ENCODE results near the gene PIGU. TPM values are rescaled to one million over a fixed set of nuclear protein-coding genes. Genes with fewer than 3 reads are reported as not detected.

PIGU gene
- total RNA-seq, 2 donors from 2014 or later = 20.1 to 20.6 TPM

DNA sequence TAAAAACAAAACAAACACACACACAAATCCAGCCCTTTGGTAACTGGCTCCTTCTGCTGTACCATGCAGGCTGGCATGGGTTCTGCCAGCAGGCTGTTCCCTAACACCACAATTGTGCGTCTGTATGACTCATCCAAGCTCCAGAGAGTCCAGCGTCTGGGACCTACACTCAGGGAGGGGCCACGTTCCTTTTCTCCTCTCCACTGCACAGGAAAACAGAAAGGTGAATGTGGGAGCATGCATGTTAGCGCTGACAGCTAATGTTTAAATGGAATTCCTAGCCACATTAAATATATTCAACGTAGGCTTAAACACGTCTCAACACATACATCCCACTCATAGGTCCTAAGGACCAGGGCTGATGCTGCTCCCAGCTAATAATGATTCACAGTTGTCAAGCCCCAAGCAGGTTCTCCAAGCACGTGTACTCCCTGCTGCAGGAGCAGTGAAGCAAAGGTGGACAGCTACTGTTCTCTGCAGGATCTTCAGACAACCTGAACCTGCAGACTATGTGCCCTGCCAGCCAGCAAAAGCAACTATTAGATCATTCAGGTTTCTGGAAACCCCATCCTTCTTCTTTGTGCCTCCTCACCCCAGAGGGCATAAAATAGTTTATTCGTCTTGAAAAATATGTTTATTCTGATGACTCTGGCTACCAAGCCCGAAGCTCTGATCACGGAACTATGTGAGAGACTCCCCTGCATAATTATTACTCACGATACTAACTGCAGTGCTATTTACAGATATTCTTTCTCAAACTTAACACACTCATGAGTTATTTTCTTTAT, 97.5 kb downstream of the PIGU start:
- H3K4me1 Mint-ChIP-seq (ENCODE audit: low read depth in 2 of 2) = peaks cover 11 to 15% of the 10 kb centered on the region in 2 donors
- no peaks in the 10 kb centered on the region for H3K36me3 Mint-ChIP-seq
- ATAC-seq (no peak), DNase-seq (ENCODE audit: low spot score) (no peak)
- H3K4me3 Mint-ChIP-seq = no peak overlapping the region
- H3K9me3 Mint-ChIP-seq = no peaks in the 10 kb centered on the region
- H3K27ac Mint-ChIP-seq = peak overlapping the region; percentile 14 to 50
- no peaks in the 10 kb centered on the region for H3K27me3 Mint-ChIP-seq

DNA sequence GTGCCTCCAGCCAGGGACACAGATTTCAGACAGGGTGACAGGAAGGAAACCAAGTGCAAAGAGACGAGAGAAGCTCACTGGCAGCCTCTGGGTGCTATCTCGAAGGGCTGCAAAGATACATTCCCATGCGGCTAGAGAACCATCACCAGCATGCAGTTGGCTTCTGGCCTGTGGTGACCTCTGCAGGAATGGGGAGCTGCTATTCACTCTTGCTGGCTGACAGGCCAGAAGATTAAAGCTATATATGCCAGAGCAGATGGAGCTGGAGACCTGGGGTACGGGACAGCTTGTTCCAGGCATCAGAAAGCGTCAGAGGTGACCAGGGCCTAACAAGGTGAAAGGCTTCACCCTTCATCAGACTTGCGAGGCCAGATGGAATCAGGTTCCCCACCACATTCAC, 98.4 kb downstream of the PIGU start:
- Mint-ChIP-seq H3K9me3 (no peaks in the 10 kb centered on the region), H3K27ac (no peak overlapping the region), H3K27me3 (no peaks in the 10 kb centered on the region), H3K4me3 (no peak overlapping the region), H3K4me1 (ENCODE audit: low read depth in 2 of 2) (peaks cover 11 to 15% of the 10 kb centered on the region in 2 donors), H3K36me3 (no peaks in the 10 kb centered on the region)
- DNase-seq (ENCODE audit: low spot score) = no peak
- no peak for ATAC-seq

DNA sequence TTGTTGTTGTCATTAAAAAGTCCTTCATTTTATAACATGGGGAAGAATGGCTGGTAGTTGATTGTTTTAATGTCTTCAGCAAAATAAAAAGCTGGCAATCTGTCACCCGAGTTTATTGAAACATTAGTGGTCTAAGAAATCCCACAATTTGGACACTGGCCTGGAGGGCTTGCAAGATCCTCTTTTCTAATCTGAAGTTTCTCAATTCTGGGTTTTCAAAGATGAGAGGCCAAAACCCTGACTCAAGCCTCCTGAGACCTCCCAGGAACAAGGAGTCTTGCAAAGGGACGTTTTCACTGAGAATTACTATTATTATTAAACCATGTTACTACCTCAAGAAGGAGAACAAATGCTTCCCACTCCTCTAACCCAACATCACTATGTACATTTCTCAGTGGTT, 98.9 kb downstream of the PIGU start:
- ATAC-seq (no peak), DNase-seq (ENCODE audit: low spot score) (no peak)
- Mint-ChIP-seq H3K4me3 (no peak overlapping the region), H3K27ac (no peak overlapping the region), H3K27me3 (no peaks in the 10 kb centered on the region), H3K4me1 (ENCODE audit: low read depth in 2 of 2) (peaks cover 11 to 15% of the 10 kb centered on the region in 2 donors), H3K36me3 (no peaks in the 10 kb centered on the region), H3K9me3 (no peaks in the 10 kb centered on the region)

DNA sequence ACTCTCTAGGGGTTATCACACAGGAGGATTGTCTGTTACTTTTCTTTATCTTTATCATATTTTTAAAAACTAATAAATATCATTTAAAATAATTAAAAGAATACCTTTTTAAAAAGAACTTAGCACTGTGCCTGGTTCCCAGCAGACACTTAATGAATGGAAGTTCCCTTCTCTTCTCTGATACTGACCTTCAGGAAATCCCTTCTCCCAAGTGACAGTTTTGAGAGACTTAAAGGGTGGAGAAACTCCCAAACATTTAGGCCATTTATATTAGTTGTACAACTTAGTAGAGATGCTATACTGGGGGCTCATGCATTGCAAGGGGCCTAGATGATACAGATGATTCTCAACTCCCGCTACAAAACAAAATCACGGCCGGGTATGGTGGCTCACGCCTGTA, 99.8 kb downstream of the PIGU start:
- Mint-ChIP-seq H3K9me3 (no peaks in the 10 kb centered on the region), H3K27me3 (no peaks in the 10 kb centered on the region), H3K4me3 (no peak overlapping the region), H3K27ac (no peak overlapping the region), H3K4me1 (ENCODE audit: low read depth in 2 of 2) (peaks cover 11 to 15% of the 10 kb centered on the region in 2 donors), H3K36me3 (no peaks in the 10 kb centered on the region)
- no peak for DNase-seq (ENCODE audit: low spot score)
- no peak for ATAC-seq

DNA sequence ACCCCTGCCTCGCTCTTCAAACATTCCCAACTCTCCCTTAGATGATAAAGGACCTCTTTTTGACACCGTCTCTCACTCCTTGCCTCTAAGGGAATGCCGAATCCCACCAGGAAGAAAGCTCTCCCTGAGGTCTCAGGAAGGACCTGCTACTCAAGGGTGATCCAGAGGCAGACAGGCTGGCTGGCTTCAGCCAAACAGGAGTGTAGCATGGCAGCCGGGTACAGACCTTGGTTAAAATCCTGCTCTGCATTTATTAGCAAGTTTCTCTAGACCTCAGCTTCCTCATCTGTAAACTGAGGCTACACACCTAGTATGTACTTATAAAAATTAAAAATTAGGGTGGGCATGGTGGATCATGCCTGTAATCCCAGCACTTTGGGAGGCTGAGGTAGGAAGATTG, 101.1 kb downstream of the PIGU start:
- peaks cover 5% of the 10 kb centered on the region for H3K36me3 Mint-ChIP-seq
- H3K4me3 Mint-ChIP-seq = no peak overlapping the region
- H3K27ac Mint-ChIP-seq = no peak overlapping the region
- H3K9me3 Mint-ChIP-seq = no peaks in the 10 kb centered on the region
- ATAC-seq (no peak), DNase-seq (ENCODE audit: low spot score) (no peak)
- peaks cover 15 to 18% of the 10 kb centered on the region in 2 donors for H3K4me1 Mint-ChIP-seq (ENCODE audit: low read depth in 2 of 2)
- H3K27me3 Mint-ChIP-seq = no peaks in the 10 kb centered on the region

DNA sequence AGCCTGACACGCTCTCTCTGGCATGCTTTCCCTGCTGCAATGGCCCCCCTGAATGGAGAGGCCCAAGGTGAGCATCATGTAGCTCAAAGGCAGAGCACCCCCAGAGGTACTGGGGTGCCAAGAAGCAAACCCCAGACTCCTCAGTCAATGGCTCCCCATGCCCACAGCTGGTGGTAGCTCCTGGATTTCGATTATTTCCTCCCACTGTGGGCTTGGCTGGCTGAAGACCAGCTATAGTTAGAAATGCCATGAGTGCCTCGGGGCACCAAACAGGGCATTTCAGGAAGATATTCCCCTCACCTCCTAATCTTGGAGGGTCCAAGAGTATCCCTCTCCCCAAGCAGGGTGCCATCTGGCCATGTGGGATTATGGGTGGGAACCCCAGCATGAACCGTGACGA, 101.6 kb downstream of the PIGU start:
- Mint-ChIP-seq H3K9me3 (no peaks in the 10 kb centered on the region), H3K27ac (no peak overlapping the region), H3K4me1 (ENCODE audit: low read depth in 2 of 2) (peaks cover 12 to 15% of the 10 kb centered on the region in 2 donors), H3K36me3 (peaks cover 5% of the 10 kb centered on the region), H3K4me3 (no peak overlapping the region), H3K27me3 (no peaks in the 10 kb centered on the region)
- ATAC-seq (no peak), DNase-seq (ENCODE audit: low spot score) (no peak)

DNA sequence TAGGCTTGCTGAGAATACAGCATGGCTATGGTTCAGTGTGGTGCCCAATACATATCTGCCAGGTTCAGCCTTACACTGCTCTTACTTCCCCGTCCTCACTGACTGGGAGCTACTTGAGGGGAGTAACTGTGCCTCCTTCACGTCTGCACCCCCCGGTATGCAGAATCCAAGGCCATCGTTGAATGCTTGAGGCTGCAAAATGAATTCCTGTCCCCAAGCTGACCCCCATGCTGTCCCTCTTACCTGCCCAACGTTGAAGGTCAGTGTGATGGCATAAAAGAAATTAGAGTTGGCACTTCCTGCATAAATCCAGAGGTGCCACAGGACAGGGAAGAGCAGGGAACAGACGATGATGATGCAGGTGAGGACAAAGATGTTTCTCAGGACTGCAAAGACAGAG, 102.0 kb downstream of the PIGU start:
- no peak for ATAC-seq
- Mint-ChIP-seq H3K4me3 (no peak overlapping the region), H3K36me3 (peaks cover 5% of the 10 kb centered on the region), H3K27me3 (no peaks in the 10 kb centered on the region), H3K4me1 (ENCODE audit: low read depth in 2 of 2) (peaks cover 9 to 11% of the 10 kb centered on the region in 2 donors), H3K27ac (no peak overlapping the region), H3K9me3 (no peaks in the 10 kb centered on the region)
- no peak for DNase-seq (ENCODE audit: low spot score)

DNA sequence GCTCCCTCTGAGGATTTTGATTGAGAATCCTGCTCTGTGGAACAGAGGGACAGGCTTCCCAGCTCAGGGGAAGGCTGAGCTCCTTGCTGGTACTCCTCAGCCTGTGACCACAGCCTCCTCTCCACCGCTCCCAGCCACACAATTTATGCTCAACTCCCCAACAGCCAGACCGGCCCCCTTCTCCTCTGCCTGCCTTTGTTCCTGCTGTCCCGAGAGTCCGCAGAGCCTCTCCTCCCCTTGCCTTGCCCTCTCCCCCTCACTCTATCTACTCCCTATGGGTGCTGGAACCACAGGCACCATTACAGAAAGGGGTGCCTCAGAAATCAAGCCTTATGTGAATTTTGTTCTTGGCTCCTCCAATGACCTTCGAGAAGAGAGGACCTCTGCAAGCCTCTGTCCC, 102.5 kb downstream of the PIGU start:
- Mint-ChIP-seq H3K4me1 (ENCODE audit: low read depth in 2 of 2) (peaks cover 9% of the 10 kb centered on the region in 2 donors), H3K4me3 (no peak overlapping the region), H3K36me3 (peaks cover 5% of the 10 kb centered on the region), H3K27me3 (no peaks in the 10 kb centered on the region), H3K27ac (no peak overlapping the region), H3K9me3 (no peaks in the 10 kb centered on the region)
- DNase-seq (ENCODE audit: low spot score) = no peak
- ATAC-seq = no peak

DNA sequence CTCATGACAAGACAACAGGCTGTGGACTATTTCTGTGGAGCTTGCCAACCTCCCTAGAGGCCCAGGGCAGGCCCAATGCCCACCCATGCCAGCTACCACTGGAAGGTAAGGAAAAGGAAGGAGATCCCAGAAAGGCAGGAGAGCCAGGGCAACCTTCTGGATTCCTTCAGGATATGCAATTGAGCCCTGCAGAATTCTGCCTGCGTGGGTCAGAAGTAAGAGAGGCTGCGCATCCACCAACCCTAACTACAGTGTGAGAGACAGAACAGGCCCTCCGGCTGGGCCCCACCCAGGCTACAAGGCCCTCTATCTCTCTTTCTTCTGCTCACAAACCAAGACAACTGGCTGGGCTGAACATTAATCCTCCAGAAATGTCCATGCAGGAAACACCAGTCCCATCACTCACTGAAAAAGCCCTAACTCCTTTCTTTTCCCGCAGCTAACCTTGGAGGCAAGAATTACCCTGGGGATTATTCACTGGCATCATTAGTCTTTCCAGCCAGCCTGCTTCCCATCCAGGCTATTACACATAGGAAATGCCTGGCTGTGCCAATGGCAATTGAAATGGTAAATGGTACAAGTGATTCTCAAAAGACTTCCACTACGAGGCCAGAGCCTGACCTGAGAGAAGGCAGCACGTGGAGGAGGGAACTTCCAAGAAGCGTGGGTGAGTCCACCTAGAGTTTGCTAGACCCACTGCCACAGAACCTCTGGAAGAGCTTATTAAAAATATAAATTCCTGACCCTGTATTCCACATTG, 103.2 kb downstream of the PIGU start:
- no peak overlapping the region for H3K27ac Mint-ChIP-seq
- H3K27me3 Mint-ChIP-seq = no peaks in the 10 kb centered on the region
- H3K36me3 Mint-ChIP-seq = peaks cover 5% of the 10 kb centered on the region
- H3K9me3 Mint-ChIP-seq = no peaks in the 10 kb centered on the region
- no peak for DNase-seq (ENCODE audit: low spot score)
- no peak for ATAC-seq
- no peak overlapping the region for H3K4me3 Mint-ChIP-seq
- peaks cover 9% of the 10 kb centered on the region in 2 donors for H3K4me1 Mint-ChIP-seq (ENCODE audit: low read depth in 2 of 2)

DNA sequence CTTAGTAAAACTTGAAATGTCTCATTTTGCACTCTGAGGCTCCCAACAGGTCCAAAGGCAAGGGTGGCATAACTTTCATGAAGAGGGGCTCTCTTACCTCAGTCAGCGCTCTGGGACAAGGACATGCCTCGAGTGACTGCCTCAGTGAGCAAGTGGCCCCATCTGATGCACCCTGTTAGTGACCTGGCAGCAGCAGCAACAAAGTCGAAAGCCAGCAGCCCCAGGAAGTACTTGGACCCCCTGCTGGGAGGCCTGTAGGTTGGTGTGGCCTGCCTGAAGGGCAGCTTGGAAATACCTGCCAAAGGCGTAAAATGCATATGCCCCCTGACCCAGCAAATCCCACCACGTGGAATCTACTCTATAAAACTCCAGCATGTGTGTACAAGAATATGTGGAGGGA, 105.1 kb downstream of the PIGU start:
- Mint-ChIP-seq H3K4me3 (no peak overlapping the region), H3K9me3 (no peaks in the 10 kb centered on the region), H3K27ac (peak overlapping the region in 1 of 2 donors; percentile 88), H3K27me3 (no peaks in the 10 kb centered on the region), H3K36me3 (peaks cover 5% of the 10 kb centered on the region), H3K4me1 (ENCODE audit: low read depth in 2 of 2) (peaks cover 9% of the 10 kb centered on the region in 2 donors)
- no peak for ATAC-seq
- no peak for DNase-seq (ENCODE audit: low spot score)

DNA sequence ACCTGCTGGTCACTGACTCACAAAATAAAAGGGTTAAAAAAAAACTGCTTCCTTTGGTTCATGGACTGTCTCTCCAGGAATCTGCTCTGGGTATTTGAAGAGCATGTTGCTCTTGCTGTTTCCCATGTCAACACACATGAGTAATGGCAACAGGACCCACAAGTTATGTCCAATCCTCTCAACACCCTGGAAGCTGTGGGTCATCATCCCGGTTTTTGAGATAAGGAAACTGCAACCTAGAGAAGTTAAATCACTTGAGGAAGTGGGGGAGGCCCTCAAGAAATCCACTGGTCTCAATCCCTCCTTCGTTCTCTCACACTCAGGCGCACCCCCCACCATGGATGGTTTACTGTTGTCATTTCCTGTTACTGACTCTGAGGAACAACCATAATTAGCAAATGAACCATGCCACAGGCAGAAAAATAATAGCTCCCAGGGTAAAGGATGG, 106.0 kb downstream of the PIGU start:
- Mint-ChIP-seq H3K4me1 (ENCODE audit: low read depth in 2 of 2) (peaks cover 9 to 11% of the 10 kb centered on the region in 2 donors), H3K4me3 (no peak overlapping the region), H3K36me3 (peaks cover 5% of the 10 kb centered on the region), H3K27ac (peak overlapping the region; percentile 53 to 88), H3K27me3 (no peaks in the 10 kb centered on the region), H3K9me3 (no peaks in the 10 kb centered on the region)
- ATAC-seq (no peak), DNase-seq (ENCODE audit: low spot score) (no peak)

DNA sequence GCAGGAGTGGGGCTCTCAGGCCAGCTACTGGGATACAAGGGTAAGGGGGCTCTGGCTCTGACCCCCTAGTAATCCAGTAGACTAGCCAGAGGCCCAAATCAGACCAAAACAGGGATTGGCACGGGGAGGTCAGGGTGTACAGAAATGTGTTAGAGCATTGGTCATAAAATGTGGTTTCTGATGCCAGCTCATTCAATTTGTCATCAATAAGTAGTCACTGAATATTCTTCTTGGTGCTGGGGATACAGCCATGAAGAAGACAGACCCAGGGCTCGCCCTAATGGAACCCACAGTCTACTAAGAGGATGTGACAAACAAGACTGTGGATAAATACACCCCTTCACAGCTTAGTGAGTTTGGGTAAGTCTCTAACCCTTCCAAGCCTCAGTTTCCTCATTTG, 107.3 kb downstream of the PIGU start:
- Mint-ChIP-seq H3K27ac (no peak overlapping the region), H3K36me3 (peaks cover 5% of the 10 kb centered on the region), H3K4me1 (ENCODE audit: low read depth in 2 of 2) (peaks cover 9 to 14% of the 10 kb centered on the region in 2 donors), H3K9me3 (no peaks in the 10 kb centered on the region), H3K27me3 (no peaks in the 10 kb centered on the region), H3K4me3 (no peak overlapping the region)
- ATAC-seq (no peak), DNase-seq (ENCODE audit: low spot score) (no peak)

DNA sequence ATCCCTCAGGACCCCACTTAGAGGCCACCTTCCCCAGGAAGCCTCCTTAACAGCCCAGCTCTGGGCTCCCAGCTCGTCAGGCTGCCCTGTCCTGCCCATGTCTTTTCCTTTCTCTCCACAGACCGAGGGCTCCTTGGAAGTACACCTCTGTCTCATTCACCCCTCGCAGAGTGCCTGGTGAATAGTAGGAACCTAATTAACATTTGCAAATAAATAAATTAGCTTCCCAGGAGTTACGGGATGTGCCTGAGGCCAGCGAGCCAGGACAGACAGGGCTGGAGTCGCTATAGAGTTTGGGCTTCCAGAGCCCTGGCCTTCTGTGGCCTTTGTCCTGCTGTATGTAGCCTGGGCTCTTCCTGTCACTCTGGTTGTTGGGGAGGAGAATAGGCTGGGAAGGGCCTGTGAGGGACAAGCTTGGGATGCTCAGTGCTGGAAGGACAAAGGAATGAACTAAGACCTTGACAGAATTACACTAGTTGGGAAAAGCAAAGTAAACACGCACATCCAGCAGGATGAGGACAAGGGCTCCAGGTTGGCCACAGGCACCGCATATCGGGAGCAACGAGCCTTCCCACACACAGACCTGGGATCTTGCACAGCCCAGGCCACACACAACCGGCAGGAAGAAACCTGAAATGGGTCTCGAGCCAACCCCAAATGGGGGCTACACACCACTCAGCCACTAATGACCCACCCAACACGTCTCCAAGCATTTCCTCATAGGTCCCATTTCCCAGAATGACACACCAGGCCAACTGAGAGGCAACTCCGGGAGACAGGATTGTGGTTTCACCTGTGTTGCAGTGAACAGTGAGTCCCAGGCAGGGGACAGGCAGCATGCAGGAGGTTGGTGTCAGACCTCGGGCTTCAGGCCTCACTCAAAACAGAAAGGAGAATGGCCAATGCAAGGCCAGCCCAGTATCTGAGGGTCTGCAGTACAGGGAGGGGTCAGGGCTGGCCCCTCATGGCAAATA, 108.7 kb downstream of the PIGU start:
- ATAC-seq (no peak), DNase-seq (ENCODE audit: low spot score) (no peak)
- no peaks in the 10 kb centered on the region for H3K9me3 Mint-ChIP-seq
- H3K36me3 Mint-ChIP-seq = peaks cover 5% of the 10 kb centered on the region
- no peak overlapping the region for H3K27ac Mint-ChIP-seq
- H3K27me3 Mint-ChIP-seq = no peaks in the 10 kb centered on the region
- H3K4me3 Mint-ChIP-seq = no peak overlapping the region
- peaks cover 9 to 14% of the 10 kb centered on the region in 2 donors for H3K4me1 Mint-ChIP-seq (ENCODE audit: low read depth in 2 of 2)
